ENCODE data around the gene MYO6. TPM values are rescaled to one million over a fixed set of nuclear protein-coding genes. Genes with fewer than 3 reads are reported as not detected.

Gene MYO6
- total RNA-seq, 2 donors from 2014 or later = 3.6 to 5.9 TPM

- peak overlapping the region; percentile 84 to 89 for H3K27ac ChIP-seq
- H3K36me3 ChIP-seq = no peaks in the 10 kb centered on the region
- no peak for DNase-seq (ENCODE audit: low spot score)
- H3K27me3 ChIP-seq = no peaks in the 10 kb centered on the region
- H3K4me1 ChIP-seq = peaks cover 0 to 18% of the 10 kb centered on the region in 2 donors
- H3K9me3 ChIP-seq = no peaks in the 10 kb centered on the region
- peak overlapping the region; percentile 83 to 90 for H3K4me3 ChIP-seq
- TF ChIP-seq CTCF (IDR thresholded peaks at IDR 0.05) = no peak
These were observed 866 bp upstream of the MYO6 start for GRCh38 chr6:75748003-75748742.

- no peak for TF ChIP-seq CTCF (IDR thresholded peaks at IDR 0.05)
- DNase-seq (ENCODE audit: low spot score) = no peak
- H3K27me3 ChIP-seq = no peaks in the 10 kb centered on the region
- H3K27ac ChIP-seq = no peak overlapping the region
- H3K4me1 ChIP-seq = peaks cover 0 to 18% of the 10 kb centered on the region in 2 donors
- H3K4me3 ChIP-seq = no peak overlapping the region
- no peaks in the 10 kb centered on the region for H3K9me3 ChIP-seq
- no peaks in the 10 kb centered on the region for H3K36me3 ChIP-seq
These were observed 2.4 kb downstream of the MYO6 start for GRCh38 chr6:75751443-75751842.

- no peak for TF ChIP-seq CTCF (IDR thresholded peaks at IDR 0.05)
- DNase-seq (ENCODE audit: low spot score) = no peak
- Histone ChIP-seq H3K4me3 (no peak overlapping the region), H3K36me3 (no peaks in the 10 kb centered on the region), H3K4me1 (peaks cover 0 to 18% of the 10 kb centered on the region in 2 donors), H3K27me3 (no peaks in the 10 kb centered on the region), H3K9me3 (no peaks in the 10 kb centered on the region), H3K27ac (no peak overlapping the region)
These were observed 3.3 kb downstream of the MYO6 start for GRCh38 chr6:75752365-75752764.

- Histone ChIP-seq H3K27ac (no peak overlapping the region), H3K9me3 (no peaks in the 10 kb centered on the region), H3K27me3 (no peaks in the 10 kb centered on the region), H3K4me3 (no peak overlapping the region), H3K4me1 (peaks cover 0 to 8% of the 10 kb centered on the region in 2 donors), H3K36me3 (no peaks in the 10 kb centered on the region)
- TF ChIP-seq CTCF (IDR thresholded peaks at IDR 0.05) = no peak
- DNase-seq (ENCODE audit: low spot score) = no peak
These were observed 6.7 kb downstream of the MYO6 start for GRCh38 chr6:75755704-75756103.

GRCh38 chr6:75757295-75757694, 8.3 kb downstream of the MYO6 start:
- TF ChIP-seq CTCF (IDR thresholded peaks at IDR 0.05) = no peak
- no peaks in the 10 kb centered on the region for H3K27me3 ChIP-seq
- no peaks in the 10 kb centered on the region for H3K4me1 ChIP-seq
- no peak overlapping the region for H3K27ac ChIP-seq
- H3K36me3 ChIP-seq = no peaks in the 10 kb centered on the region
- DNase-seq (ENCODE audit: low spot score) = no peak
- no peaks in the 10 kb centered on the region for H3K9me3 ChIP-seq
- no peak overlapping the region for H3K4me3 ChIP-seq

GRCh38 chr6:75758061-75758460, 9.0 kb downstream of the MYO6 start:
- Histone ChIP-seq H3K27ac (no peak overlapping the region), H3K27me3 (no peaks in the 10 kb centered on the region), H3K4me1 (no peaks in the 10 kb centered on the region), H3K36me3 (no peaks in the 10 kb centered on the region), H3K9me3 (no peaks in the 10 kb centered on the region), H3K4me3 (no peak overlapping the region)
- TF ChIP-seq CTCF (IDR thresholded peaks at IDR 0.05) = no peak
- DNase-seq (ENCODE audit: low spot score) = no peak

Data from right atrium auricular region (tissue), 2 donors.